ENCODE results near the gene PARP1. TPM values are rescaled to one million over a fixed set of nuclear protein-coding genes. Genes with fewer than 3 reads are reported as not detected.

PARP1 gene
- total RNA-seq, 1 donor from 2014 or later, result 37.0 TPM

DNA sequence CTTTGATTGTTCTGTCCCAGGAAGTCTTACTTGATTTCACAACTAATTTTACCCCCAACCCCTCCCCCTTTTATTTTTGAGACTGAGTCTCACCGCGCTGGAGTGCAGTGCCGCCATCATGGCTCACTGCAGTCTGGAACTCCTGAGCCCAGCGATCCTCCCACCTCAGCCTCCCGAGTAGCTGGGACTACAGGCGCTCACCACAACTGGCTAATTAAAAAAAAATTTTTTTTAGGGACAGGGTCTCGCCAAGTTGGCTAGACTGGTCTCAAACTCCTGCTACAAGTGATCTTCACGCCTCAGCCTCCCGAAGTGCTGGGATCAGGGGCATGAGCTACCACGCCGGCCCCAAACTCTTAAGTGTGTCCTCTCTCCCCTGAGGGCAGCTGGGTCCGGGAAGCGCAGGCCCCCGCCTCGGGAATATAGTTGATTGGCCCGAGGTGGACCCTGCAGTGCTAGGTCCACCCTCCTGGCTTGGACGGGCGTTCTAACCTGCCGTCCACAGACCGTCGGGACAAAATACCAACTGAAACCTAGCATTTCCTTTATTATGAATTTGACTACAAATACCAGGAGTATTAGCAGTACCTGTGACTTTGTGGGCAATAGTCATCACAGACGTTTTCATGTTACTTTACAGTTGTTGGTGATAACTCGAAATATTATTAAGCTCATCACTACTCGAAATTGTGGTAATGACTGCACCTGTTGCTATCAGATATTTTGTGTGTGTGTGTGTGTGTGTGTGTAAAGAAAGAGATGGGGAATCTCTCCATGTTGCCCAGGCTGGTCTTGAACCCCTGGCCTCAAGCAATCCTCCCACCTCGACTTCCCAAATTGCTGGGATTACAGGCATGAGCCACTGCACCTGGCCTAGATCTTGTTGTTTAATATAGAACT, 642 bp upstream of the PARP1 start:
- ATAC-seq, result no peak
- no peak for DNase-seq (ENCODE audit: low spot score)

DNA sequence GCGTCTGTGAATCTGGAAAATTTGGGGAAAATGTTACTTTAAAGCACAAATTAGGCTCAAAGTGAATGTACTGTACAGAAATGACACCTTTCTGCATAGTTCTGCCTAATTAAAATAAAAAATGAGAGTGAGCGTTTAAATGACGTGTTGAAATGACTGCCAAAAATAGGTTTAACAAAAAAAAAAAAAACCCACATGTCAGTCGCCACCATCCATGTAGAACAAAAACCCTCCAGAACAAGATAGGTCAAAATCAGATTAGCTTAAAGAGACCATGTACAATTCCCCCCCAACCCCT, 745 bp downstream of the PARP1 start:
- DNase-seq (ENCODE audit: low spot score), result no peak
- no peak for ATAC-seq

DNA sequence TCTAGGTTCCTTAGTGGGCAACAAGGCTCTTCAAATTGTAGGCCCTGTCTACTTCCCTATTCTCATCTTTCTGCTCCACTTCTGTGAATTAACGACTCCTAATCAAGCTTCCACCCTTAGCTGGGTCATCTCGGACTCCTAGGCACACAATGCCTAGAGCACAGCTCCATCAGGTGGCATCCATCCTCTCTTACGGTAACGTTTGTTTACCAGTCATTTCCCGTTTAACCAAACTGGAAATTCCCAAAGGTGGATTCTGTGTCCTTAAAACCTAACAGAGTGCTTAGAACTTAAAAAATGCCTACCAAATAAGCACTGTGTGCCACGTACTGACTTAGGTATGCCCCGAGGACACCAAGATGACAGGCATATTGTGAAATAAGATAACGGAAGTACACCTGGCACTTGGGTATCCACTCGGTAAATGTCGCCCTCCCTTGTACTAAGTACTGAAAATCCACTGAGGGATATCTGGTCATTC, 1.5 kb downstream of the PARP1 start:
- DNase-seq (ENCODE audit: low spot score) (no peak), ATAC-seq (no peak)

DNA sequence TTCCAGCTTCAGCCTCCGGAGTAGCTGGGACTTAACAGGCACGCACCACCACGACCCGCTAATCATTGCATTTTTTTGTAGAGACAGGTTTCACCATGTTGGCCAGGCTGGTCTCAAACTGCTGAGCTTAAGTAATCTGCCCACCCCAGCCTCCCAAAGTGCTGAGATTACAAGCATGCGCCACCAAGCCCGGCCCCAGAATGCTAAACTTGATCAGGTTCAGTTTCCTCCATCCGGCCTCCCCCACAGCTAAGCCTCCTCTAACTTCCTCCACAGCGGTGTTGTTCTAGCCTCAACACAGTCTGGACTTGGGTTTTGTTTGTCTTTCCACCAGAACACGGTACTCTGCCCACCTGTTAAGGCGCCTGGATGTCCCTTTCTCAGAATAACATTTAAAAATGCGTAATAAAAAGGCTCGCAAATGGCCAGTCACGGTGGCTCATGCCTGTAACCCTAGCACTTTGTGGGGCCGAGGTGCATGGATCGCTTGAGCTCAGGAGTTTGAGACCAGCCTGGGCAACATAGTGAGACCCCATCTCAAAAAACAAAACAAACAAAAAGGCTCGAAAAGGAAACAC, 2.4 kb downstream of the PARP1 start:
- DNase-seq (ENCODE audit: low spot score) (no peak), ATAC-seq (no peak)

DNA sequence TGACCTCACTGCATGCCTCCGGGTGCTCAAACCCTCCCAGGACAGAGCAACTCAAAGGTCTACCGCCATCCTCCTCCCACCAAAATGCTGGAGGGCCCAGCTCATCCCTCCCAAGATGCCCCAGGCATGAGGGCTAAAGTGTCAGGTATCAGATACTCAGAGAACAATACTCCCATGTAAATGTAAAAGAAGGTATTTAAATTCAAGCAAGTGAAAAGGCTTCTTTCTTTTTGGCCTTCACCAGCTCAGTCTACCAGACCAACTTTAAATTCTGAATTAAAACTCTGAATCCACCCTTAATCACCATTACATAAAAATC, 3.0 kb downstream of the PARP1 start:
- ATAC-seq, result no peak

DNA sequence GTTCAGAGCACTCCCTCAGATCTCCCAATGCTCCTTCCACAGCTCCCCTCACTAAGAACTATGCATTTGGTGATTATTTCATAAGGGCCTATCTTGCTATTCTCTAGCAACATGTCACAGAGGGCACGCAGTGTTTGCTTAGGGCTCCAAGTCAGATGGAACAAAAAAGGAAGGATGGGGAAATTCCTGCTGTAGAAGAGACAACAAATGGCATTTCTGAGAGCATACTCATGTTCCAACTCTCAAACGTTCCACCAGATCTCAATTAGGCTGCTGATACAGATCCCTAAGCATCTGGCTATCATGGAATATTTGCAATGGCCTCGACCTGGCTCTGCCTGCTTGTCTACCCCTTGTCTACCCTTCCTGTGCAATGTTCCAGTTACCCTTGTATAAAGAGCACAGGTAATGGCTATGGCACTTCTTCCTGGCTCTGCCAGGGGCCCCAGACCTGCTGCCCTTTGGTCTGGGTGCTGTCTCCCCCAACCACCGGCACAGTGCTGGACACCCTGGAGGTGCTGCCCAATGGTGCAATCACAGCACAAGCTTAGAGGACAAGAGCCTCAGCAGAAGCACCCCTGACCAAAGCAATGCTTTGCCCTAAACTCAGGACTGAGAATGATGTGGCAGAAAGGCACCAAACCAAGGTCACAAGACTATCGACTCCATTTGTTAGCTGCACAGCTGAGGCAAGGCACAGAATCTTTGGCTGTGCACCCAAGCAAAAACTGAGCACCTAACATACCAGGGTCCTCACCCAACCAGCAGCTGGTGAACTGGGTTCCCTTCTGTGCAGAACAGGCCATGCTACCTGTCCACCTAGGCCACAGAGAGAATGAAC, 3.6 kb downstream of the PARP1 start:
- no peak for ATAC-seq
- no peak for DNase-seq (ENCODE audit: low spot score)

More for the DNA sequence above, 3.0 kb downstream of the PARP1 start:
- no peak for DNase-seq (ENCODE audit: low spot score)

DNA sequence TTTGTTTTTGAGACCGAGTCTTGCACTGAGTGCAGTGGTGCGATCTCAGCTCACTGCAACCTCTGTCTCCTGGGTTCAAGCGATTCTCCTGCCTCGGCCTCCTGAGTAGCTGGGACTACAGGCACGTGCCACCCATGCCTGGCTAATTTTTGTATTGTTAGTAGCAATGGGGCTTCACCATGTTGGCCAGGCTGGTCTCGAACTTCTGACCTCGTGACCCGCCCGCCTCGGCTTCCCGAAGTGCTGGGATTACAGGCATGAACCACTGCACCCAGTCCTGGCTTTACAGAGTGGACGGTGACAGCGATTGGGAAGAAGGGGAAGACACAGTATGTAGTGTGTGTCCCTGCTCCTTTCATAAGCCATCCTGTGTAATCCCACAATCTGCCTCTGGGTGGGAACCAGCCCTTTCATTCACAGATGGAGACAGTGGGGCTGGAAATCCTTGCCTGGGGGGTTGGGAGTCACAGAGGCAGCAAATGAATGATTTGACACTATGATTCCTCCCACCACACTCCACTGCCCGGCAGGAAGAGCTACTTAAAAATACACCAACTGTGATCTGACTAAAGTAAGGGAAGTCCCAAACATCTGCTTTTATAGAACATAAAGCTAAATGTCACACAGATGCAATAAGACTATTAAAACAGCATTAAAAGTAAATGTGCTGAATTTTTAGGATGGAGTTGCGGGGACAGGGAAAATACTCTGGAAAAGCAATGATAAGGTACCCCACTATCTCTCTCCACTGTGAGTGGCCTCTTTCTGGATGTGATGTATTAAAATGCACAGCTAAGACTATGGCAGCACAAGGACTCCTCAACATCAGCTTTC, 4.5 kb downstream of the PARP1 start:
- ATAC-seq, result no peak
- DNase-seq (ENCODE audit: low spot score), result no peak

DNA sequence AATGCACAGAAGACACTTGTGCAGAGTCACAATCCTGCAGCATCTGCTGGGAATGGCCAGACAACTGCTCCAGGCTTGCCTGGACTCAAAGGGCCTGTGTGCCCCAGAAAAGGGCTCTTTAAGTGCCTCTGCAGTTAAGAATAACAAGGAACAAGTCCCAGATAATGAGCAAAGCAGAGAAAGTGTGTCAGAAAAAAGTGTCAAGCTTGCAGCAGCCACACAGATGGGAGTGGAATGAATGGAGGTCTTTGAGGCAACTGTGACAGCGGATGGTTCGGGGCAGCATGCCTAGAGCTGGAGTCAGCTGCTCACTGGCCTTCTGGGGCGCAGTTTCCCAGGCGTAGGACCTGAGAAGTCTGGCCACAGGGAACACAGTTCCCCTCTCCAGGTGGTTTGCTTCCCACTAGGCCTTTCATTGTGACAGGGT, 5.1 kb downstream of the PARP1 start:
- no peak for DNase-seq (ENCODE audit: low spot score)
- ATAC-seq, result no peak

DNA sequence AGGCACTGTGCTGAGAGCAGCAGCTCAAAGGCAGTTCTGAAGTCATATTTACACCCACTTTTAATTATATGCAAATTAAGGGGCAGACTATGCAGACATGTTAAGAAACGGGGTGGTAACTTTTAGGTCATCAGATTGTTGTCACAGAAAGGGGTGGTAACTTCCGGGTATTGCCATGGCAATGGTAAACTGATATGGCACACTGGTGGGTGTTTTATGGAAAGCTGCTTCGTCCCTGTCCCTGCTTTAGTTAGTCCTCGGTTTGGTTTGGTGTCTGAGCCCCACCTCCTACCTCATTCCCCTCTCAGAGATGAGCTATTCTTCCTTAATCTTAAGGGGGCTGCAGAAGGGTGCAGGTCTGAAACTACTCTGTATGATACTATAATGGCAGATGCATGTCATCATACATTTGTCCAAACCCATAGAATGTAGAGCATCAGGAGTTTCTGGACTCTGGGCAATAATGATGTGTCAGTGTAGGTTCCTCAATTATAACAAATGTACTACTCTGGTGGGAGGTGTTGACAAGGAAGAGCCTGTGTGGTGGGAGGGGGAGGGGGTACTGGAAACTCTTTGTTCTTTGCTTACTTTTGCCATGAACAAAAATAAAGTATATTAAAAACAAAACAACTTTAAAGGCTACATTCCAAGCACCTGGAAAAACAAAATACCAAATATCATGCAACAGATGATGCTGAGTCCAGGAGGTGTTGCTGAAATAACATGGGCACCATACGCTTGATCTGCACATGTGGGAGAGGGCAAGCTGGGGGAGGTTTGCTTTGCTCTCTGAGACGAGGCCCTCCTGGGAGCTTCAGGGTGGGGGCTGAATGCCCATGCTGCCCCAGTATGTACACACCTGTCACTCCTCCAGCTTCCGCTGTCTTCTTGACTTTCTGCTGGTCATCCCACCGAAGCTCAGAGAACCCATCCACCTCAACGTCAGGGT, 6.3 kb downstream of the PARP1 start:
- ATAC-seq, result no peak
- no peak for DNase-seq (ENCODE audit: low spot score)

DNA sequence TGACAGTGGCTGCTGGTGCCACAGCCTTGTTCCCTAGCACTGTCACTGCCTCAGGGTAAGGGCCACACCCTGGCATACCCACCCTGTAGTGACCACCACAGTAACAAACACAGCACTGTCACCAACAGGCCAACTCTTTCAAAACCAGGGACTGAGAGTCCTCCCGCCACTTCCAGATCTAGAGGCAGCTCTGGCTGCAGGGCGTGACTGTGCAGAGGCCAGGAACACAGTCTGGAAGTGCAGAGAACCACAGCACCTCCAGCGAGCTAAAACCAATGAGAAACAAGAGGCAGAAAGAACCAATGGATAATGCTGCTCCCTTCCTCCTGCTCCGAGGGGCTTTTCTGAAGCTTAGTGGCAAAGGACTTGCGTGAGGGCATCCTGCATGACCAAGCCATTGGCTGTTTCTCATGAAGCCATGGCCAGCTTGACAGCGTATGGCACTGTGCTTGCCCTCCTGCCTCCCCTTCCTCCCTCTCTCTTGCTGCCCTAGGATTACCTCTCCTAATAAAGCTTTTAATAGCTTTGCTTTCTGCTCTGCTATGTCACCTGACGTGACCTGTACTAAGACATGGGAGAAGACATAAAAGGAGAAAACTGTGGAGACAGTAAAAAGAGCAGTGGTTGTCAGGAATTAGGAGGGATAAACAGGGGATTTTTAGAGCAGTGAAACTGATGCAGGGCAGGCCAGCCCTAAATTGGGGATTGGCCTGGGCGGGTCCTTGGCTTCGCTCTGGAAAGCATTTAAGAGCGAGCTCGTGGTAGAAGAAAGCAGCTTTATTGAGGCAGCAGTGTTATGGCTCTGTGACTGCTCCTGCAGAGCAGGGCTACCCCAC, 7.2 kb downstream of the PARP1 start:
- no peak for ATAC-seq
- DNase-seq (ENCODE audit: low spot score), result no peak

DNA sequence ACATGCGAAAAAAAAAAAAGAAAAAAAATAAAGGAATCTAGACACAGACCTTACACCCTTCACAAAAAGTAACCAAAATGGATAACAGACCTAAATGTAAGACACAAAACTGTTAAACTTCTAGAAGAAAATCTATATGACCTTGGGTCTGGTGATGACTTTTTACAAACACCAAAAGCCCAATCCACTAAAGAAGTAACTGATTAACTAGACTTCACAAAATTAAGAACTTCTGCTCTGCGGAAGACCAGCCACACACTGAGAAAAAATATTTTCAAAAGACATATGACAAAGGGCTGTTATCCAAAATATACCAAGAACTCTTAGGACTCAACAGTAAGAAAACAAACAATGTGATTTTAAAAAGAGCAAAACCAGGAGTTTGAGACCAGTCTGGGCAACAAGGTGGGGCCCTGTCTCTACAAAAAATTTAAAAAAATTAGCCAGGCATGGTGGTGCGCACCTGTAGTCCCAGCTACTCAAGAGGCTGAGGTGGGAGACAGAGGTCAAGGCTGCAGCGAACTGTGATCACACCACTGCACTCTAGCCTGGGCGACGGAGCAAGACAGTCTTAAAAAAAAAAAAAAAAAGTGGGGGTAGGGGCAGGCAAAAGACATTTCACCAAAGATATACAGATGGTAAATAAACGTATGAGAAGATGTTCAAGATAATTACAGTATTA, 9.8 kb downstream of the PARP1 start:
- DNase-seq (ENCODE audit: low spot score) (no peak), ATAC-seq (peak; percentile 43)

DNA sequence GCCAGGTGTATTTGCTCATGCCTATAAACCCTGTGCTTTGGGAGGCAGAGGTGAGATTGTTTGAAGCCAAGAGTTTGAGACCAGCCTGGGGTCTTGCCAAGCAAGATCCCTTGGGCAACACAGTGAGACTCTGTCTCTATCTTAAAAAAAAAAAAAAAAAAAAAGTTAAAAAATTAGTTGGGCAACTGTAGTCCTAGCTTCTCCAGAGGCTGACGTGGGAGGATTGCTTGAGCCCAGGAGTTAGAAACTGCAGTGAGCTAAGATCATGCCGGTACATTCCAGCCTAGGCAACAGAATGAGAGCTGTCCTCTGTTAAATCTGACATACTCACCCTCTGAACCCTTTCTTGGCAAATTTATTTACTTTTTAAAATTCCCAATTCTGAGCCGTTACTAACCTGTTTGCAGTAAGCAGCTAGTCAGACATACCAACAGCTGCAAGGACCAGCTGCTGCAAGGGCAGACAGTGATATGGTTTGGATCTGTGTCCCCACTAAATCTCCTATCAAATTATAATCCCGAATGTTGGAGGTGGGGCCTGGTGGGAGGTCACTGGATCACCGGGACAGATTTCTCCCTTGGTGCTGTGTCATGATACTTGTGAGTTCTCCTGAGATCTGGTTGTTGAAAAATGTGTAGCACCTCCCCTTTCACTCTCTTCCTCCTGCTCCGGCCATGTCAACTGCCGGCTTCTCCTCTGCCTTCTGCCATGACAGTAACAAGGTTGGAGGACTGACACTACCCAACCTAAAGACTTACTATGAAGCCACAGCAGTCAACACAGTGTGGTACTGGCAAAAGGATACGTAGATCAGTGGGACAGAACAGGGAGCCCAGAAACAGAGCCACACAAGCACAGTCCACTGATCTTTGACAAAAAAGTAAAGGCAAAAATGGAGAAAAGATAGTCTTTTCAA, 10.6 kb downstream of the PARP1 start:
- ATAC-seq (peak; percentile 69), DNase-seq (ENCODE audit: low spot score) (no peak)

DNA sequence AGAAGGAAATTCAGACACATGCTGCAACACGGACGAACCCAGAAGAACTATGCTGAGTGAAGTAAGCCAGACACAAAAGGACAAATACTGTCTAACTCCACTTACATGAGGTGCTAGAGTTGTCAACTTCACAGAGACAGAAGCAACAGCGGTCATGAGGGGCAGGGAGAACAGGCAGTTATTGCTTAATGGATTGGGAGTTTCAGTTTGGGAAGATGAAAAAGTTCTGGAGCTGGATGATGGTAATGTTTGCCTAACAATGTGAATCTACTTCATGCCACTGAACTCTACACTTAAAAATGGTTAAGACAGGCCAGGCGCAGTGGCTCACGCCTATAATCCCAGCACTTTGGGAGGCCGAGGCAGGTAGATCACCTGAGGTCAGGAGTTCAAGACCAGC, 12.1 kb downstream of the PARP1 start:
- ATAC-seq (peak; percentile 74), DNase-seq (ENCODE audit: low spot score) (no peak)

DNA sequence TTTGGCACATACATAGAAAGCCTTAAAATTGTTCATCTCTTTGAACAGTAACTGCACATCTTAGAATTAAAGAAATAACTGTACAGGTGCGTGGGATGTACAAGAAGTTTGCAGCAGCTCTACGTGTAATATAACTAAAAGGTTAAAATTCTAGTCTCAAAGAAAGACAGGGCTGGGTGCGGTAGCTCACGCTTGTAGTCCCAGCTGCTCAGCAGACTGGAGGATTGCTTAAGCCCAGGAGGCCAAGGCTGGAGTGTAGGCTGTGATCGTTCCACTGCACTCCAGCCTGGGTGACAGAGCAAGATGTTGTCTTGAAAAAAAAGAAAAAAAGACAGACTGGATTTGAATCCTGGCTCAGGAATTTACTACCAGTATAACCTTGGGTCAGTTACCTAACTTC, 13.4 kb downstream of the PARP1 start:
- DNase-seq (ENCODE audit: low spot score) (no peak), ATAC-seq (no peak)

DNA sequence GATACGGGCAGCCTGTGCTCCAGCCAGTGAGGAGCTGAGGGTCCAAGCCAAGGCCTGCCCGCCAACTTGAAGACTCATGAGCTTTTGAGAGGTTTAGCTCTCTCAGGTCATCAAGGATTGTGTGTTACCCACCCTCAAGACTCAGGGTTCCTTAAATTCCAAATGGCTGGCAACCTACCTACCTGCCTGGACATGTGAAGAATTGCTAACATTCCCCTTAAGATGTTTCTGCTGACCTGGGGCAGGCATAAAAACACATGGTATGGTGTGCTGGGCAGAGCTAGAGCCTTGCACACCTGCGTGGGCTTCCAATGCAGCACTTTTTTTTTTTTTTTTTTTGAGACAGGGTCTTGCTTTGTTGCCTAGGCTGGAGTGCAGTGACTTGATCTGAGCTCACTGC, 17.2 kb downstream of the PARP1 start:
- no peak for ATAC-seq
- DNase-seq (ENCODE audit: low spot score), result no peak

DNA sequence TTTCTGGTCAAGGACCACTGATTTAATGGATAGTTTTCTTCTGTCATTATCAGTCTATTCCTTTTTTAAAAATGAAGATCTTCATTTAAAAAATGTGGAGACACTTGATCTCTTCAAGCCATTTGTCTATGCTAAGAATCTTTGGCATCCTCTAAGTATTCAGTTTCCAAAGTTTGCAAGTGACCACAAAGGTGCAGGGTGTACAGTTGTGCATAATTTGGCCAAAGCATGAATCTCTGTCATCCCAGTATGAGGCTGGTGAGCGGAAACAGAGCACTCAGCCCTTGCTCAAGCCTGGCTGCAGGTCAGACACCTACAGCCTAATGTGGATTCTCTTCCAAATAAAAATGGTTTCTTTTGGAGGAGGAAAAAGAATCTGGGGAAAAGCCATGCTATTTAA, 19.8 kb downstream of the PARP1 start:
- DNase-seq (ENCODE audit: low spot score) (no peak), ATAC-seq (no peak)

DNA sequence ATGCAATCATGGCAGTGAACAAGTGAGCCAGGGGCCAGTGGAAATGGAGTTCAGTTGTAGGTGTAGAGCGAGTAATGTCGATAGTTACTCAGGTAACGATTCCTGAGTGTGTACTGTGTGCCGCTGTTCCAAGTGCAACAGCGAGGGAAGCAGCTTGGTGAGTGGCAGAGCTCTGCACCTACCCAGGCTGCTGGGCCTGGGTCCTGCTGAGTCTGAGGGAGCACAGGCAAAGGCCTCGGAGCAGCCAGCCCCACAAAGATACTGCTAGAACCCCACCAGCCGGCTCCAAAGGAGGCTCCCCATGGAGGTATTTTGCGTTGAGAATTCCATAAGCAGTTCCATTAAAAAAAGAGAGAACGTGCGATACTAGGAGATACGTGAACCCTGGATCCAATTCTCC, 23.2 kb downstream of the PARP1 start:
- no peak for ATAC-seq
- no peak for DNase-seq (ENCODE audit: low spot score)
